Esophagus squamous epithelium (tissue), 5 donors: ENCODE measurements around the gene PPP1R37. TPM values are rescaled to one million over a fixed set of nuclear protein-coding genes. Genes with fewer than 3 reads are reported as not detected.

Experiments used
- DNase-seq: peaks from one replicate; lab custom pipeline; 2025; lab: John Stamatoyannopoulos, UW
- H3K27ac ChIP-seq, 4 donors: fragments of 200-600 bp; sonication (generic); one replicate each; pipeline ENCODE4 v1.5.1; 2016 to 2019; ENCODE audit warnings: mild to moderate bottlenecking in 1 of 4
- H3K27me3 ChIP-seq, 4 donors: fragments of 200-600 bp; sonication (generic); 1 replicate in 3 of 4; 2 replicates in 1 of 4; pipeline versions ENCODE4 v1.5.1 to v1.6.0; 2017 to 2021; ENCODE audit warnings: antibody characterized with exemption in 1 of 4
- H3K36me3 ChIP-seq, 3 donors: fragments of 200-600 bp; sonication (generic); one replicate each; pipeline ENCODE4 v1.5.1; 2016 to 2019
- H3K4me1 ChIP-seq, 3 donors: fragments of 200-600 bp; sonication (generic); one replicate each; pipeline ENCODE4 v1.5.1; 2017 to 2019
- H3K4me3 ChIP-seq, 4 donors: fragments of 200-600 bp; sonication (generic); 1 replicate in 3 of 4; 2 replicates in 1 of 4; pipeline ENCODE4 v1.5.1; 2016 to 2019; ENCODE audit warnings: mild to moderate bottlenecking in 2 of 4, moderate library complexity in 1 of 4
- H3K9me3 ChIP-seq, 3 donors: fragments of 200-600 bp; sonication (generic); one replicate each; pipeline ENCODE4 v1.5.1; 2016 to 2019
- POLR2A ChIP-seq, 4 donors: fragments of 450-650 bp; IDR thresholded peaks; one replicate each; pipeline ENCODE4 v1.6.1; 2017; ENCODE audit warnings: antibody characterized with exemption in 4 of 4, mild to moderate bottlenecking in 4 of 4, moderate library complexity in 3 of 4
- WGBS, 2 donors: methylation state at CpG; one replicate each; pipeline ENCODE4 v1.1.5; 2018; 5-methylcytosine and 5-hydroxymethylcytosine counted together
- intact Hi-C: fragments of 100-400 bp; cut with DNase I; formaldehyde crosslinking; loops from one replicate; pipeline ENCODE4 v1.15.0; 2022
- total RNA-seq, 4 donors: library from RNA; depleted of rRNA; stranded (reverse); fragments of >200 nt; gene quantifications; one replicate each; pipeline ENCODE4 v1.1.0, GENCODE V29; 2016
- TF ChIP-seq, protein P1 (sequence below), 6 experiments: fragments of 450-650 bp in 4 of 6; fragments of 200-600 bp in 2 of 6; sonication (generic) in 2 of 6; IDR thresholded peaks; one replicate each; pipeline ENCODE4 v1.5.1; 2016 to 2019; ENCODE audit warnings: antibody characterized with exemption in 6 of 6, mild to moderate bottlenecking in 4 of 6, moderate library complexity in 4 of 6
- donor health status: DM: yes; HTN: yes; CAD: no.

PPP1R37 gene
- total RNA-seq, 4 donors from 2014 or later, result 25.1 to 35.5 (median 30.8) TPM

DNA sequence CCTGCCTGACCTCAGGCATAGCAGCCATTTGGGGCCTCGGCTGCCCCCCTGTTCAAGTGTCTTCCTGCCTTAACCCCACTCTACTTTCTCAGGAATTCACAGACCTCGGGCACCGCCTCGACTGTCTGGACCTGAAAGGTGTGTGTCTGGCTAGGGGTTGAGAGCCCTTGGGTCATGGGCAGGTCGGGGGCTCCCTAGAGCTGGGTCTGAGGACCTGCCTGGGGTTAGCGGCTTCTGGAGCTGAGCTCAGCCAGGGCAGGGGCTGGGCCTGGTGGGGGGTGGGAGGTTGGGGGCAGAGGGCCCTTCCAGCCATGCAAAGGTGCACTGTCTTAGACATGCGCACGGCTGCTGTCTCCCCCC lies 47.1 kb downstream of the PPP1R37 start:
- intact Hi-C loops, result no loop called here
- H3K27ac ChIP-seq, result no peak overlapping the region
- WGBS, 2 donors, result 40 to 60% methylated on average over 1 of the region's 8 CpGs
- H3K27me3 ChIP-seq, result no peaks in the 10 kb centered on the region
- no peaks in the 10 kb centered on the region for H3K9me3 ChIP-seq
- H3K4me1 ChIP-seq, result peaks cover 0 to 20% (median 0%) of the 10 kb centered on the region in 3 donors
- H3K36me3 ChIP-seq, result peaks cover 13 to 54% (median 17%) of the 10 kb centered on the region in 3 donors
- TF ChIP-seq POLR2A (IDR thresholded peaks at IDR 0.05), result no peak
- TF ChIP-seq, protein P1, sequence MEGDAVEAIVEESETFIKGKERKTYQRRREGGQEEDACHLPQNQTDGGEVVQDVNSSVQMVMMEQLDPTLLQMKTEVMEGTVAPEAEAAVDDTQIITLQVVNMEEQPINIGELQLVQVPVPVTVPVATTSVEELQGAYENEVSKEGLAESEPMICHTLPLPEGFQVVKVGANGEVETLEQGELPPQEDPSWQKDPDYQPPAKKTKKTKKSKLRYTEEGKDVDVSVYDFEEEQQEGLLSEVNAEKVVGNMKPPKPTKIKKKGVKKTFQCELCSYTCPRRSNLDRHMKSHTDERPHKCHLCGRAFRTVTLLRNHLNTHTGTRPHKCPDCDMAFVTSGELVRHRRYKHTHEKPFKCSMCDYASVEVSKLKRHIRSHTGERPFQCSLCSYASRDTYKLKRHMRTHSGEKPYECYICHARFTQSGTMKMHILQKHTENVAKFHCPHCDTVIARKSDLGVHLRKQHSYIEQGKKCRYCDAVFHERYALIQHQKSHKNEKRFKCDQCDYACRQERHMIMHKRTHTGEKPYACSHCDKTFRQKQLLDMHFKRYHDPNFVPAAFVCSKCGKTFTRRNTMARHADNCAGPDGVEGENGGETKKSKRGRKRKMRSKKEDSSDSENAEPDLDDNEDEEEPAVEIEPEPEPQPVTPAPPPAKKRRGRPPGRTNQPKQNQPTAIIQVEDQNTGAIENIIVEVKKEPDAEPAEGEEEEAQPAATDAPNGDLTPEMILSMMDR (IDR thresholded peaks at IDR 0.05), result no peak
- H3K4me3 ChIP-seq, result no peak overlapping the region
- no peak for DNase-seq

GRCh38 chr19:45140533-45140932 lies 47.6 kb downstream of the PPP1R37 start:
- no peak overlapping the region for H3K4me3 ChIP-seq
- H3K27me3 ChIP-seq, result no peaks in the 10 kb centered on the region
- intact Hi-C loops, result no loop called here
- no peaks in the 10 kb centered on the region for H3K9me3 ChIP-seq
- H3K36me3 ChIP-seq, result peaks cover 17 to 55% (median 21%) of the 10 kb centered on the region in 3 donors
- WGBS, 2 donors, result 87 to 94% methylated on average over 3 to 4 of the region's 11 CpGs
- DNase-seq, result no peak
- H3K4me1 ChIP-seq, result peaks cover 0 to 20% (median 0%) of the 10 kb centered on the region in 3 donors
- no peak overlapping the region for H3K27ac ChIP-seq
- TF ChIP-seq, protein P1 (IDR thresholded peaks at IDR 0.05), result no peak
- no peak for TF ChIP-seq POLR2A (IDR thresholded peaks at IDR 0.05)

DNA sequence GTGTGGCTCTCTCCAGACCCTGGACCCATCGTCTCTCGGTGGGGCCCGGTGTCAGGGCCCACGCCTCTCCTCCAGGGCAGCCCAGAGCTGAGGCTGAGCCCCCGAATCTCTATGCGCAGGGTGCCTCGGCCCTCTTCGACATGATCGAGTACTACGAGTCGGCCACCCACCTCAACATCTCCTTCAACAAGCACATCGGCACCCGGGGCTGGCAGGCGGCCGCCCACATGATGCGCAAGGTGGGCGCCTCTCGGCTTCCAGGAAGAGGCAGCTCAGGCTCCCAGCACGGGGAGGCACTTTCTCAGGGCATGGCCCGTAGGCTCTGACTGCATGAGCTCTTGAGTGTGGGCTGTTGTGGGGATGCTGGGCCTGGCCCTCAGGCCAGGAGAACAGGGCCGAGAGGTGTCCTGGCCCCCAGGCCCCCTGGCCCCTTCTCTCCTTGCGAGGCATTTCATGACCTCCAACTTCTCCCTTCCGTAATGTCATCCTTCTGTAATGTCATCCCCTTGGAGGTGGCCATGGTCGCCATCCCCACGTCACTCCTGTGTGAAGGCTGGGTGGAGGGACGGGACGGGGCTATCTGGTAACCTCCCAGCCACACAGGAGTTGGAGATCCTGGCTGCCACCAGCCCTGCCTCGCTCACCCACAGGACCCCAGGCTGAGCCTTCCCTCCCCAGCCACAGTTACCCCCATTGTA lies 48.4 kb downstream of the PPP1R37 start:
- no peak for TF ChIP-seq POLR2A (IDR thresholded peaks at IDR 0.05)
- TF ChIP-seq, protein P1 (IDR thresholded peaks at IDR 0.05), result no peak
- Histone ChIP-seq H3K27me3 (no peaks in the 10 kb centered on the region), H3K4me1 (peaks cover 0 to 19% (median 0%) of the 10 kb centered on the region in 3 donors), H3K27ac (no peak overlapping the region), H3K36me3 (peaks cover 21 to 63% (median 21%) of the 10 kb centered on the region in 3 donors), H3K9me3 (no peaks in the 10 kb centered on the region), H3K4me3 (no peak overlapping the region)
- intact Hi-C loops, result no loop called here
- no peak for DNase-seq
- whole genome bisulfite sequencing, 2 donors, result 94 to 96% methylated on average over 9 to 22 of the region's 28 CpGs

DNA sequence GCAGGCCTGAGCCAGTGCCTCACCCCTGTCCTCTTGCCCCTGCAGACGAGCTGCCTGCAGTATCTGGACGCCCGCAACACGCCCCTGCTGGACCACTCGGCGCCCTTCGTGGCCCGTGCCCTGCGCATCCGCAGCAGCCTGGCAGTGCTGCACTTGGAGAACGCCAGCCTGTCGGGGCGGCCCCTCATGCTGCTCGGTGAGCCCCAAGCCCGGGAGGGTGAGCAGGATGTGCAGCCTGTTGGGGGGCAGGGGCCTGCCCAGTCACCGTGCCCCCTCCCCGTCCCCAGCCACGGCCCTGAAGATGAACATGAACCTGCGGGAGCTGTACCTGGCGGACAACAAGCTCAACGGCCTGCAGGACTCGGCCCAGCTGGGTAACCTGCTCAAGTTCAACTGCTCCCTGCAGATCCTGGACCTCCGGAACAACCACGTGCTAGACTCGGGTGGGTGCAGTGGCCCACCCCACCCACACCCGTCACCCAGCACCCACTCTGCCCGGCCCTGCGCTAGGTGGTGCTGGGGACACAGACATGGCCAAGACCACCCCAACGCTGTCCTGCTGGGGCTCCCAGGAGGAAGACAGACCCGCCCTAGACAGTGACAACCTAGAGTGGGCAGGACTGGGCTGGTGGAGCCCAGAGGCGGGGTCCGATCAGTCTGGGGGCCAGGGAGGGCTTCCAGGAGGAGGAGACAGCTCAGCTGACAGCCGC lies 49.2 kb downstream of the PPP1R37 start:
- DNase-seq, result no peak
- Histone ChIP-seq H3K36me3 (peaks cover 21 to 71% (median 25%) of the 10 kb centered on the region in 3 donors), H3K4me3 (no peak overlapping the region), H3K4me1 (peaks cover 0 to 10% (median 0%) of the 10 kb centered on the region in 3 donors), H3K27me3 (no peaks in the 10 kb centered on the region), H3K9me3 (no peaks in the 10 kb centered on the region), H3K27ac (no peak overlapping the region)
- intact Hi-C loops, result no loop called here
- TF ChIP-seq, protein P1 (IDR thresholded peaks at IDR 0.05), result no peak
- TF ChIP-seq POLR2A (IDR thresholded peaks at IDR 0.05), result no peak
- 90 to 98% methylated on average over 3 to 4 of the region's 33 CpGs for WGBS, 2 donors

- DNase-seq, result no peak
- 60 to 75% methylated on average over 6 to 7 of the region's 9 CpGs for WGBS, 2 donors
- H3K27me3 ChIP-seq, result no peaks in the 10 kb centered on the region
- H3K4me1 ChIP-seq, result peaks cover 0 to 7% (median 0%) of the 10 kb centered on the region in 3 donors
- H3K27ac ChIP-seq, result no peak overlapping the region
- intact Hi-C loops, result no loop called here
- H3K4me3 ChIP-seq, result no peak overlapping the region
- H3K36me3 ChIP-seq, result peaks cover 21 to 77% (median 25%) of the 10 kb centered on the region in 3 donors
- TF ChIP-seq, protein P1 (IDR thresholded peaks at IDR 0.05), result no peak
- no peak for TF ChIP-seq POLR2A (IDR thresholded peaks at IDR 0.05)
- no peaks in the 10 kb centered on the region for H3K9me3 ChIP-seq
Measured at GRCh38 chr19:45142726-45143110, 49.7 kb downstream of the PPP1R37 start.
